ENCODE measurements around the gene COA6.

The COA6 gene
- total RNA-seq: 16.5 to 29.1 reads per million in 2 experiments

- DNase-seq (ENCODE audit: low read depth): peak; percentile 76
Measured at GRCh38 chr1:234373064-234373958, at the start of gene COA6. Gene COA6 (plus strand): TSS chr1:234373456. CDS start chr1:234373467, 11 bp downstream.

GRCh38 chr1:234324821-234325220 is 48.4 kb upstream of the COA6 start:
- no peak for DNase-seq (ENCODE audit: low read depth)

GRCh38 chr1:234325878-234326496 is 47.3 kb upstream of the COA6 start:
- no peak for DNase-seq (ENCODE audit: low read depth)

GRCh38 chr1:234326497-234327366 is 46.5 kb upstream of the COA6 start:
- DNase-seq (ENCODE audit: low read depth): peak; percentile 50

- no peak for DNase-seq (ENCODE audit: low read depth)
Measured at GRCh38 chr1:234327577-234328164, 45.6 kb upstream of the COA6 start.

GRCh38 chr1:234330843-234331215 is 42.4 kb upstream of the COA6 start:
- no peak for DNase-seq (ENCODE audit: low read depth)

- no peak for DNase-seq (ENCODE audit: low read depth)
Measured at GRCh38 chr1:234331507-234331906, 41.7 kb upstream of the COA6 start.

GRCh38 chr1:234336359-234336758 is 36.9 kb upstream of the COA6 start:
- DNase-seq (ENCODE audit: low read depth): no peak

GRCh38 chr1:234337233-234337632 is 36.0 kb upstream of the COA6 start:
- no peak for DNase-seq (ENCODE audit: low read depth)

GRCh38 chr1:234340528-234340927 is 32.7 kb upstream of the COA6 start:
- DNase-seq (ENCODE audit: low read depth): no peak

- no peak for DNase-seq (ENCODE audit: low read depth)
Measured at GRCh38 chr1:234342774-234343173, 30.5 kb upstream of the COA6 start.

GRCh38 chr1:234345237-234345636 is 28.0 kb upstream of the COA6 start:
- DNase-seq (ENCODE audit: low read depth): no peak

- DNase-seq (ENCODE audit: low read depth): no peak
Measured at GRCh38 chr1:234348964-234349363, 24.3 kb upstream of the COA6 start.

- no peak for DNase-seq (ENCODE audit: low read depth)
Measured at GRCh38 chr1:234355782-234356510, 17.3 kb upstream of the COA6 start.

- peak; percentile 16 for DNase-seq (ENCODE audit: low read depth)
Measured at GRCh38 chr1:234356615-234357269, 16.5 kb upstream of the COA6 start.

GRCh38 chr1:234357831-234358230 is 15.4 kb upstream of the COA6 start:
- no peak for DNase-seq (ENCODE audit: low read depth)

- DNase-seq (ENCODE audit: low read depth): no peak
Measured at GRCh38 chr1:234361102-234361603, 12.1 kb upstream of the COA6 start.

- DNase-seq (ENCODE audit: low read depth): no peak
Measured at GRCh38 chr1:234362558-234362957, 10.7 kb upstream of the COA6 start.

- DNase-seq (ENCODE audit: low read depth): peak; percentile 4
Measured at GRCh38 chr1:234368320-234369032, 4.8 kb upstream of the COA6 start.

GRCh38 chr1:234369033-234369430 is 4.2 kb upstream of the COA6 start:
- DNase-seq (ENCODE audit: low read depth): no peak
